22Rv1 (cell line): ENCODE measurements around the gene TMEM144.

Experiments
- H3K27ac ChIP-seq: fragments of 450-650 bp; 2 replicates; pipeline ENCODE4 v1.5.1; 2017
- CTCF ChIP-seq: fragments of 450-650 bp; IDR thresholded peaks from 2 replicates; pipeline ENCODE4 v1.5.1; 2017; ENCODE audit warnings: mild to moderate bottlenecking
- ZFX ChIP-seq: fragments of 450-650 bp; IDR thresholded peaks from 2 replicates; pipeline ENCODE4 v1.6.1; 2017; ENCODE audit warnings: antibody characterized with exemption, borderline replicate concordance

TMEM144 gene

GRCh38 chr4:158192439-158193158, 17.7 kb upstream of the TMEM144 start:
- H3K27ac ChIP-seq, result no peak overlapping the region
- TF ChIP-seq ZFX (no peak), CTCF (no peak)

GRCh38 chr4:158193171-158193749, 17.0 kb upstream of the TMEM144 start:
- TF ChIP-seq CTCF (peak; percentile 79), ZFX (no peak)
- H3K27ac ChIP-seq, result no peak overlapping the region

GRCh38 chr4:158195297-158195696, 15.0 kb upstream of the TMEM144 start:
- TF ChIP-seq ZFX (no peak), CTCF (no peak)
- no peak overlapping the region for H3K27ac ChIP-seq

GRCh38 chr4:158197194-158197776, 13.0 kb upstream of the TMEM144 start:
- TF ChIP-seq ZFX (no peak), CTCF (no peak)
- H3K27ac ChIP-seq, result no peak overlapping the region

GRCh38 chr4:158200214-158200613, 10.1 kb upstream of the TMEM144 start:
- no peak overlapping the region for H3K27ac ChIP-seq
- no peak for TF ChIP-seq ZFX
- TF ChIP-seq CTCF, result no peak

- TF ChIP-seq ZFX (no peak), CTCF (no peak)
- no peak overlapping the region for H3K27ac ChIP-seq
Measured at GRCh38 chr4:158201322-158201721, 9.0 kb upstream of the TMEM144 start.

- TF ChIP-seq CTCF (no peak), ZFX (no peak)
- no peak overlapping the region for H3K27ac ChIP-seq
Measured at GRCh38 chr4:158201876-158202275, 8.4 kb upstream of the TMEM144 start.
